Thyroid gland (tissue), 4 donors: Measurements from ENCODE around the gene KIAA1549. TPM values are rescaled to one million over a fixed set of nuclear protein-coding genes. Genes with fewer than 3 reads are reported as not detected.

Experiments used
- DNase-seq, 2 donors: peaks; one replicate each; pipeline ENCODE4 v3.0.0-alpha.2; 2019
- H3K27ac ChIP-seq, 3 donors: fragments of 200-600 bp; sonication (generic); 1 replicate in 2 of 3; 2 replicates in 1 of 3; pipeline ENCODE4 v1.5.1; 2016 to 2019; ENCODE audit warnings: mild to moderate bottlenecking in 1 of 3, moderate library complexity in 1 of 3
- H3K27me3 ChIP-seq: fragments of 200-600 bp; sonication (generic); one replicate; pipeline ENCODE4 v1.5.1; 2019
- H3K36me3 ChIP-seq, 2 donors: fragments of 200-600 bp; sonication (generic); one replicate each; pipeline ENCODE4 v1.5.1; 2016 to 2019
- H3K4me1 ChIP-seq, 2 donors: fragments of 200-600 bp; sonication (generic); one replicate each; pipeline ENCODE4 v1.5.1; 2017 to 2019
- H3K4me3 ChIP-seq, 3 donors: fragments of 200-600 bp; sonication (generic); replicated peaks in 1 of 3; 1 replicate in 2 of 3; 2 replicates in 1 of 3; pipeline ENCODE4 v1.5.1; 2016; ENCODE audit warnings: mild to moderate bottlenecking in 1 of 3
- H3K9me3 ChIP-seq: fragments of 200-600 bp; sonication (generic); one replicate; pipeline ENCODE4 v1.5.1; 2017
- CTCF ChIP-seq, 6 experiments: fragments of 200-600 bp in 3 of 6; fragments of 450-650 bp in 3 of 6; sonication (generic) in 3 of 6; IDR thresholded peaks; one replicate each; pipeline ENCODE4 v1.5.1; 2016 to 2019; ENCODE audit warnings: antibody characterized with exemption in 6 of 6, mild to moderate bottlenecking in 2 of 6, inconsistent platforms in 1 of 6, moderate library complexity in 1 of 6
- POLR2A ChIP-seq, 2 donors: fragments of 450-650 bp; IDR thresholded peaks; one replicate each; pipeline ENCODE4 v1.6.1; 2017; ENCODE audit warnings: antibody characterized with exemption in 2 of 2, mild to moderate bottlenecking in 2 of 2, moderate library complexity in 1 of 2
- WGBS, 2 donors: methylation state at CpG; one replicate each; pipeline ENCODE4 v1.1.5; 2017; 5-methylcytosine and 5-hydroxymethylcytosine counted together
- intact Hi-C: fragments of 100-400 bp; cut with DNase I; formaldehyde crosslinking; loops from one replicate; pipeline ENCODE4 v1.15.1; 2023
- total RNA-seq, 4 donors: library from RNA; depleted of rRNA; stranded (reverse); fragments of >200 nt; gene quantifications; one replicate each; pipeline ENCODE4 v1.2.3, GENCODE V29; 2016

Gene KIAA1549
- total RNA-seq, 4 donors from 2014 or later, result 1.2 to 3.9 (median 2.6) TPM

- TF ChIP-seq CTCF (IDR thresholded peaks at IDR 0.05) (no peak), POLR2A (IDR thresholded peaks at IDR 0.05) (no peak)
- H3K27me3 ChIP-seq, result no peaks in the 10 kb centered on the region
- no peak overlapping the region for H3K4me3 ChIP-seq
- no peak for DNase-seq
- H3K9me3 ChIP-seq, result no peaks in the 10 kb centered on the region
- no peaks in the 10 kb centered on the region for H3K36me3 ChIP-seq
- no peaks in the 10 kb centered on the region for H3K4me1 ChIP-seq
- intact Hi-C loops, result no loop called here
- H3K27ac ChIP-seq, result no peak overlapping the region
These were observed 123.5 kb downstream of the KIAA1549 start for GRCh38 chr7:138857728-138858127.

- intact Hi-C loops, result no loop called here
These were observed 127.0 kb downstream of the KIAA1549 start for GRCh38 chr7:138854115-138854645.

GRCh38 chr7:138853448-138853847 is 127.7 kb downstream of the KIAA1549 start:
- no peaks in the 10 kb centered on the region for H3K9me3 ChIP-seq
- WGBS, 2 donors, result 85 to 86% methylated on average over 3 of the region's 3 CpGs
- intact Hi-C loops, result no loop called here
- no peaks in the 10 kb centered on the region for H3K27me3 ChIP-seq
- H3K4me1 ChIP-seq, result peaks cover 0 to 3% of the 10 kb centered on the region in 2 donors
- TF ChIP-seq CTCF (IDR thresholded peaks at IDR 0.05) (no peak), POLR2A (IDR thresholded peaks at IDR 0.05) (no peak)
- H3K36me3 ChIP-seq, result no peaks in the 10 kb centered on the region
- H3K27ac ChIP-seq, result no peak overlapping the region
- no peak overlapping the region for H3K4me3 ChIP-seq
- DNase-seq, result no peak

More at GRCh38 chr7:138854115-138854645, 127.0 kb downstream of the KIAA1549 start:
- Histone ChIP-seq H3K9me3 (no peaks in the 10 kb centered on the region), H3K4me3 (no peak overlapping the region), H3K27me3 (no peaks in the 10 kb centered on the region), H3K36me3 (no peaks in the 10 kb centered on the region), H3K27ac (no peak overlapping the region), H3K4me1 (no peaks in the 10 kb centered on the region)
- no peak for DNase-seq
- WGBS, 2 donors, result 91 to 92% methylated on average over 5 of the region's 5 CpGs
- no peak for TF ChIP-seq CTCF (IDR thresholded peaks at IDR 0.05)
- no peak for TF ChIP-seq POLR2A (IDR thresholded peaks at IDR 0.05)

GRCh38 chr7:138852469-138852868 is 128.7 kb downstream of the KIAA1549 start:
- no peak for TF ChIP-seq POLR2A (IDR thresholded peaks at IDR 0.05)
- no peak overlapping the region for H3K4me3 ChIP-seq
- H3K27me3 ChIP-seq, result no peaks in the 10 kb centered on the region
- 79 to 84% methylated on average over 5 of the region's 5 CpGs for WGBS, 2 donors
- no peak for DNase-seq
- H3K27ac ChIP-seq, result no peak overlapping the region
- H3K9me3 ChIP-seq, result no peaks in the 10 kb centered on the region
- no peaks in the 10 kb centered on the region for H3K36me3 ChIP-seq
- intact Hi-C loops, result no loop called here
- peaks cover 0 to 7% of the 10 kb centered on the region in 2 donors for H3K4me1 ChIP-seq

- intact Hi-C loops, result no loop called here
- 98% methylated on average over 5 of the region's 5 CpGs for WGBS, 2 donors
- TF ChIP-seq POLR2A (IDR thresholded peaks at IDR 0.05) (no peak), CTCF (IDR thresholded peaks at IDR 0.05) (no peak)
These were observed 131.5 kb downstream of the KIAA1549 start for GRCh38 chr7:138849701-138850100.

More at GRCh38 chr7:138849701-138850100, 131.5 kb downstream of the KIAA1549 start:
- Histone ChIP-seq H3K9me3 (no peaks in the 10 kb centered on the region), H3K4me1 (peaks cover 0 to 12% of the 10 kb centered on the region in 2 donors), H3K27ac (no peak overlapping the region), H3K36me3 (no peaks in the 10 kb centered on the region), H3K27me3 (no peaks in the 10 kb centered on the region), H3K4me3 (no peak overlapping the region)
- DNase-seq, result no peak
